Measurements from ENCODE around the gene CHCHD4.

Gene CHCHD4

GRCh38 chr3:14144423-14145075, 19.9 kb upstream of the CHCHD4 start (continued):
- TF ChIP-seq ZNF266 (tag by site-specific recombination; IDR thresholded peaks at IDR 0.05; ENCODE audit: low read depth) (no peak), ZNF660 (tag by site-specific recombination; IDR thresholded peaks at IDR 0.05) (peak; percentile 69; the same call in 1 of the 2 replicates), ZNF677 (tag by site-specific recombination; IDR thresholded peaks at IDR 0.05) (no peak), ZNF768 (tag by site-specific recombination; IDR thresholded peaks at IDR 0.05) (no peak), ZNF404 (tag by site-specific recombination; IDR thresholded peaks at IDR 0.05) (no peak), ZFP69B (tag by site-specific recombination; IDR thresholded peaks at IDR 0.05) (peak; percentile 73; the same call in 1 of the 2 replicates), ZNF629 (tag by site-specific recombination; IDR thresholded peaks at IDR 0.05) (peak; percentile 79), ZBTB1 (tag by site-specific recombination; IDR thresholded peaks at IDR 0.05) (no peak), REPIN1 (tag by site-specific recombination; IDR thresholded peaks at IDR 0.05; ENCODE audit: low read depth) (no peak), ZNF791 (tag by site-specific recombination; IDR thresholded peaks at IDR 0.05) (no peak), GFI1B (tag by site-specific recombination; IDR thresholded peaks at IDR 0.05) (no peak), ZNF544 (tag by site-specific recombination; IDR thresholded peaks at IDR 0.05) (no peak), ZNF302 (tag by site-specific recombination; IDR thresholded peaks at IDR 0.05; ENCODE audit: low read depth) (no peak), ZNF311 (tag by site-specific recombination; IDR thresholded peaks at IDR 0.05; ENCODE audit: borderline replicate concordance) (no peak), PRDM4 (tag by site-specific recombination; IDR thresholded peaks at IDR 0.05) (peak; percentile 48; the same call in 1 of the 2 replicates), CTCF (tag by site-specific recombination; IDR thresholded peaks at IDR 0.05) (no peak), ZBTB21 (tag by site-specific recombination; IDR thresholded peaks at IDR 0.05) (0 out of 2 replicates have a peak, but pooled peaks have one; percentile 40), ZNF214 (tag by site-specific recombination; IDR thresholded peaks at IDR 0.05; ENCODE audit: borderline replicate concordance) (no peak), ZNF488 (tag by site-specific recombination; IDR thresholded peaks at IDR 0.05) (no peak), ZNF792 (tag by site-specific recombination; IDR thresholded peaks at IDR 0.05) (no peak), ZNF830 (tag by site-specific recombination; IDR thresholded peaks at IDR 0.05; ENCODE audit: low read depth) (no peak), PRDM10 (tag by site-specific recombination; IDR thresholded peaks at IDR 0.05) (peak; percentile 83), ZNF585B (tag by site-specific recombination; IDR thresholded peaks at IDR 0.05) (no peak), ZNF2 (tag by site-specific recombination; IDR thresholded peaks at IDR 0.05) (0 out of 2 replicates have a peak, but pooled peaks have one; percentile 53), ZXDB (tag by site-specific recombination; IDR thresholded peaks at IDR 0.05) (peak; percentile 61; the same call in 1 of the 2 replicates), ZSCAN18 (tag by site-specific recombination; IDR thresholded peaks at IDR 0.05) (no peak), BCL6B (tag by site-specific recombination; IDR thresholded peaks at IDR 0.05) (no peak), ZNF580 (tag by site-specific recombination; IDR thresholded peaks at IDR 0.05) (no peak), ZNF239 (tag by site-specific recombination; IDR thresholded peaks at IDR 0.05) (no peak)

Measured in HEK293 (cell line).